ENCODE data around the gene CIRBP.

DNA sequence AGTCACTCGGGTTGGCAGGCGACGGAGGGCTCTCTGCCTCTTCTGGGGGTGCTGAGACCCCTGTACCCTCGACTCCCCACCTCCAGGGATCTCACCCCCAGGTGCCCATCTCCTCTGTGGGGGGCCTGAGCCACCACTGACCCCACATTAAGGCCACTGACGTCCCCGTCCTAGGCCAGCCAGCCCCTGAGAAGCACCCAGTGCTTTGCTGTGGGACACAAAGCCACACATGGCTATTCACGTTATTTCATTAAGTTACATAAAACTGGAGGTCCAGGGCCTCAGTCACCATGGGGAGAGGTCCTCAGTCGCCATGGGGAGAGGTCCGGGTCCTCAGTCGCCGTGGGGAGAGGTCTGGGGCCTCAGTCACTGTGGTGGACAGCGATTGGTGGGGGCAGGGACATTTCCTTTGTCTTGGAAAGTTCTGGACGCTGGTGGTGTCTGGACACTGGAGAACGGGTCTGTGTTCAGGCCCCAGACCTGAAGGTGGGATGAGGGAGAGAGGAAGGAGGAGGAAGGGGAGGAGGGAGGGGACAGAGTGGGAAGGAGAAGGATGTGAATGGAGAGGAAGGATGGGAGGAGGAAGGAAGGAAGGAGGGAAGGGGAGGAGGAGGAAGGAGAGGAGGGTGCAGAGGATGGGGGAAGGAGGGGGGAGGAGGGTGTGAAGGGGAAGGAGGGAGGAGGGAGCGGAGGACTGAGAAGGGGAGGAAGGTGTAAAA, 12.6 kb downstream of the CIRBP start:
- TF ChIP-seq, protein P1, sequence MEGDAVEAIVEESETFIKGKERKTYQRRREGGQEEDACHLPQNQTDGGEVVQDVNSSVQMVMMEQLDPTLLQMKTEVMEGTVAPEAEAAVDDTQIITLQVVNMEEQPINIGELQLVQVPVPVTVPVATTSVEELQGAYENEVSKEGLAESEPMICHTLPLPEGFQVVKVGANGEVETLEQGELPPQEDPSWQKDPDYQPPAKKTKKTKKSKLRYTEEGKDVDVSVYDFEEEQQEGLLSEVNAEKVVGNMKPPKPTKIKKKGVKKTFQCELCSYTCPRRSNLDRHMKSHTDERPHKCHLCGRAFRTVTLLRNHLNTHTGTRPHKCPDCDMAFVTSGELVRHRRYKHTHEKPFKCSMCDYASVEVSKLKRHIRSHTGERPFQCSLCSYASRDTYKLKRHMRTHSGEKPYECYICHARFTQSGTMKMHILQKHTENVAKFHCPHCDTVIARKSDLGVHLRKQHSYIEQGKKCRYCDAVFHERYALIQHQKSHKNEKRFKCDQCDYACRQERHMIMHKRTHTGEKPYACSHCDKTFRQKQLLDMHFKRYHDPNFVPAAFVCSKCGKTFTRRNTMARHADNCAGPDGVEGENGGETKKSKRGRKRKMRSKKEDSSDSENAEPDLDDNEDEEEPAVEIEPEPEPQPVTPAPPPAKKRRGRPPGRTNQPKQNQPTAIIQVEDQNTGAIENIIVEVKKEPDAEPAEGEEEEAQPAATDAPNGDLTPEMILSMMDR (IDR thresholded peaks at IDR 0.05): no peak
- no peak for TF ChIP-seq POLR2A (IDR thresholded peaks at IDR 0.05)
